ENCODE measurements around the gene TLCD3A. TPM values are rescaled to one million over a fixed set of nuclear protein-coding genes. Genes with fewer than 3 reads are reported as not detected.

TLCD3A gene
- total RNA-seq (2022; extraction: Qiagen RNA extraction; ENCODE audit: low read depth) = 54.6 to 62.6 TPM (median 57.9 TPM) in 5 replicates

GRCh38 chr17:732067-732901 is at the start of gene TLCD3A:
Gene TLCD3A (plus strand): TSS chr17:732596. CDS start chr17:732648, 52 bp downstream.

GRCh38 chr17:752002-752619 is 19.7 kb downstream of the TLCD3A start, which contains the start of gene GEMIN4:
Gene GEMIN4 (minus strand): TSS chr17:752264. CDS start chr17:752142, 122 bp downstream.

GRCh38 chr17:781805-782731 is 49.7 kb downstream of the TLCD3A start, which contains the start of the genes GLOD4 and MRM3:
Gene GLOD4 (minus strand): TSS chr17:782280. CDS start chr17:782255, 25 bp downstream.
Gene MRM3 (plus strand): TSS chr17:782353. CDS start chr17:782379, 26 bp downstream.

Other genes starting within 250 kb of the TLCD3A start
- 23.3 to 36.1 TPM (median 31.8 TPM) in 5 replicates for gene VPS53, start 17.8 kb upstream of the TLCD3A start, total RNA-seq (2022; extraction: Qiagen RNA extraction; ENCODE audit: low read depth)
- gene GEMIN4, start 19.7 kb downstream of the TLCD3A start, total RNA-seq (2022; extraction: Qiagen RNA extraction; ENCODE audit: low read depth) = 60.6 to 68.1 TPM (median 65.1 TPM) in 5 replicates
- gene GLOD4, start 49.7 kb downstream of the TLCD3A start, total RNA-seq (2022; extraction: Qiagen RNA extraction; ENCODE audit: low read depth) = 84.1 to 137 TPM (median 96.1 TPM) in 5 replicates
- gene MRM3, start 49.8 kb downstream of the TLCD3A start, total RNA-seq (2022; extraction: Qiagen RNA extraction; ENCODE audit: low read depth) = 43.0 to 48.8 TPM (median 43.9 TPM) in 5 replicates
- gene NXN, start 247.2 kb downstream of the TLCD3A start, total RNA-seq (2022; extraction: Qiagen RNA extraction; ENCODE audit: low read depth) = 24.8 to 28.3 TPM (median 26.0 TPM) in 5 replicates